GM12878 (cell line): ENCODE measurements around the gene PTPRM. TPM values are rescaled to one million over a fixed set of nuclear protein-coding genes. Genes with fewer than 3 reads are reported as not detected.

Source experiments
- ATAC-seq: fragments of 200-7000 bp; cut with Tn5 transposase; 3 replicates; pipeline ENCODE4 v1.9.1; 2020; ENCODE audit warnings: mild to moderate bottlenecking, moderate library complexity
- BruUV-seq: library from RNA; stranded (reverse); fragments of 400-500 nt; replicated peaks from 2 replicates; lab custom pipeline; 2021; lab: Mats Ljungman, UMichigan
- CTCF ChIA-PET: fragments of 300-600 bp; sonication (Branson Sonifier 250); formaldehyde crosslinking; extraction: SDS; loops from one replicate; lab custom pipeline; 2021; ENCODE audit warnings: inconsistent platforms; lab: Yijun Ruan, JAX
- POLR2A ChIA-PET: fragments of 350-600 bp; formaldehyde crosslinking; extraction: SDS; loops from one replicate; lab custom pipeline; 2021; ENCODE audit warnings: inconsistent platforms; lab: Charles Lee
- RAD21 ChIA-PET: fragments of 300-600 bp; sonication (Branson Sonifier 250); formaldehyde crosslinking; loops from one replicate; lab custom pipeline; 2023; ENCODE audit warnings: antibody characterized with exemption; ENCODE audit not compliant: unreplicated experiment; lab: Charles Lee
- SMC1A ChIA-PET: fragments of 300-600 bp; sonication (Branson Sonifier 250); formaldehyde crosslinking; loops from one replicate; lab custom pipeline; 2023; ENCODE audit not compliant: unreplicated experiment, uncharacterized antibody; lab: Charles Lee
- DNase-seq: peaks from one replicate; pipeline ENCODE4 v3.0.0-alpha.2; 2011; ENCODE audit warnings: low read depth, low spot score
- FAIRE-seq: peaks from 3 replicates; lab custom pipeline; 2011; peaks lifted over from hg19 to GRCh38; lab: Jason Lieb, UNC
- H2AFZ ChIP-seq: 2 replicates; pipeline ENCODE4 v1.6.0; 2011; ENCODE audit warnings: low read depth, low read length, control low read depth; ENCODE audit not compliant: control insufficient read depth
- H3K27ac ChIP-seq: 2 replicates; pipeline ENCODE4 v1.5.1; 2011; ENCODE audit warnings: control low read depth; ENCODE audit not compliant: control insufficient read depth, insufficient read depth
- H3K27me3 ChIP-seq, 2 experiments: replicated peaks in 1 of 2; 2 replicates each; pipeline versions ENCODE4 v1.6.0 to v1.6.1; 2011; ENCODE audit warnings: low read length in 1 of 2; ENCODE audit not compliant: control insufficient read depth in 2 of 2, insufficient read depth in 2 of 2
- H3K36me3 ChIP-seq, 2 experiments: 2 replicates each; pipeline ENCODE4 v1.5.1; 2011; ENCODE audit warnings: low read length in 1 of 2; ENCODE audit not compliant: control insufficient read depth in 2 of 2, insufficient read depth in 2 of 2
- H3K4me1 ChIP-seq: 2 replicates; pipeline ENCODE4 v1.6.1; 2011; ENCODE audit warnings: mild to moderate bottlenecking, low read length, moderate library complexity, mixed read lengths; ENCODE audit not compliant: control insufficient read depth, insufficient read depth
- H3K4me2 ChIP-seq: 2 replicates; pipeline ENCODE4 v1.6.0; 2011; ENCODE audit warnings: control low read depth; ENCODE audit not compliant: control insufficient read depth, insufficient read depth
- H3K4me3 ChIP-seq: fragments of 200-600 bp; sonication (generic); 2 replicates; pipeline ENCODE4 v1.5.1; 2016
- H3K79me2 ChIP-seq: 2 replicates; pipeline ENCODE4 v1.6.0; 2011; ENCODE audit warnings: low read length; ENCODE audit not compliant: control insufficient read depth, insufficient read depth
- H3K9ac ChIP-seq: 2 replicates; pipeline ENCODE4 v1.8.0; 2011; ENCODE audit warnings: low read length, control low read depth, mixed read lengths; ENCODE audit not compliant: control insufficient read depth, insufficient read depth
- H3K9me3 ChIP-seq: replicated peaks from 3 replicates; pipeline ENCODE4 v1.5.1; 2011; ENCODE audit warnings: mild to moderate bottlenecking, low read length; ENCODE audit not compliant: control insufficient read depth, insufficient read depth
- H4K20me1 ChIP-seq: 2 replicates; pipeline ENCODE4 v1.6.0; 2011; ENCODE audit not compliant: control insufficient read depth, insufficient read depth
- ASH2L ChIP-seq: fragments of 300-600, 200-600 bp; sonication (generic); IDR thresholded peaks from 2 replicates; pipeline ENCODE4 v1.6.1; 2017; ENCODE audit warnings: low read depth, mild to moderate bottlenecking, borderline replicate concordance
- CEBPZ ChIP-seq: fragments of 150-350 bp; IDR thresholded peaks from 2 replicates; pipeline ENCODE4 v1.6.1; 2016; ENCODE audit warnings: low read depth, low read length
- E4F1 ChIP-seq: fragments of 450-650 bp; IDR thresholded peaks from 2 replicates; pipeline ENCODE4 v1.6.1; 2018; ENCODE audit warnings: borderline replicate concordance, mild to moderate bottlenecking; ENCODE audit not compliant: partially characterized antibody
- NKRF ChIP-seq: fragments of 450-650 bp; conservative IDR thresholded peaks from 2 replicates; pipeline ENCODE4 v1.6.1; 2017; ENCODE audit warnings: mild to moderate bottlenecking, moderate library complexity
- POLR2A ChIP-seq: IDR thresholded peaks from 2 replicates; pipeline ENCODE4 v1.6.1; 2011; ENCODE audit warnings: low read depth, mild to moderate bottlenecking, low read length
- RAD21 ChIP-seq: IDR thresholded peaks from 2 replicates; pipeline ENCODE4 v1.6.1; 2011; ENCODE audit warnings: mild to moderate bottlenecking, low read depth, low read length, moderate library complexity; ENCODE audit not compliant: insufficient read depth
- ZNF622 ChIP-seq: fragments of 450-650 bp; IDR thresholded peaks from 2 replicates; pipeline ENCODE4 v1.6.1; 2017; ENCODE audit warnings: mild to moderate bottlenecking, inconsistent platforms
- WGBS: methylation state at CpG from one replicate; pipeline ENCODE4 v1.1.6; 2016; ENCODE audit warnings: low lambda C conversion rate; ENCODE audit not compliant: insufficient replicate concordance, insufficient coverage; ENCODE audit errors: missing lambda C conversion rate; 5-methylcytosine and 5-hydroxymethylcytosine counted together
- in situ Hi-C: fragments of 300-500 bp; cut with MboI; formaldehyde crosslinking; loops from 9 replicates; pipeline ENCODE4 v1.14.3; 2018; ENCODE audit warnings: mixed read lengths
- intact Hi-C: fragments of 100-400 bp; cut with micrococcal nuclease; formaldehyde crosslinking; loops from one replicate; pipeline ENCODE4 v1.14.2; 2022; ENCODE audit not compliant: unreplicated experiment
- polyA plus RNA-seq, 11 experiments: library from polyadenylated mRNA; depleted of rRNA in 4 of 11; unstranded in 6 of 11; stranded (reverse) in 5 of 11; fragments of >200 nt; fragmentation: Nextera tagmentation in 4 of 11; fragmentation: Illumina TruSeq in 1 of 11; extraction: Ambion mirVana in 4 of 11; extraction: Trizol in 1 of 11; gene quantifications; 1 replicate in 1 of 11; 2 replicates in 10 of 11; pipeline versions ENCODE4 v1.2.1 to v1.2.3, GENCODE V29; 2011 to 2016; ENCODE audit warnings: inconsistent platforms in 2 of 11, missing spikeins in 2 of 11, low read depth in 1 of 11
- total RNA-seq, 4 experiments: library from RNA; depleted of rRNA in 3 of 4; stranded (reverse); fragments of >200 nt in 3 of 4; fragmentation: Illumina TruSeq in 1 of 4; extraction: Trizol in 1 of 4; gene quantifications; 2 replicates each; pipeline versions ENCODE4 v1.2.1 to v1.2.3, GENCODE V29; 2013 to 2021

The PTPRM gene
- total and polyA plus RNA-seq, 10 of the 15 experiments (the other 5 are each of a cell fraction or from before 2014, with no cell fraction given): 0.07 to 22.6 (median 0.60) TPM

DNA sequence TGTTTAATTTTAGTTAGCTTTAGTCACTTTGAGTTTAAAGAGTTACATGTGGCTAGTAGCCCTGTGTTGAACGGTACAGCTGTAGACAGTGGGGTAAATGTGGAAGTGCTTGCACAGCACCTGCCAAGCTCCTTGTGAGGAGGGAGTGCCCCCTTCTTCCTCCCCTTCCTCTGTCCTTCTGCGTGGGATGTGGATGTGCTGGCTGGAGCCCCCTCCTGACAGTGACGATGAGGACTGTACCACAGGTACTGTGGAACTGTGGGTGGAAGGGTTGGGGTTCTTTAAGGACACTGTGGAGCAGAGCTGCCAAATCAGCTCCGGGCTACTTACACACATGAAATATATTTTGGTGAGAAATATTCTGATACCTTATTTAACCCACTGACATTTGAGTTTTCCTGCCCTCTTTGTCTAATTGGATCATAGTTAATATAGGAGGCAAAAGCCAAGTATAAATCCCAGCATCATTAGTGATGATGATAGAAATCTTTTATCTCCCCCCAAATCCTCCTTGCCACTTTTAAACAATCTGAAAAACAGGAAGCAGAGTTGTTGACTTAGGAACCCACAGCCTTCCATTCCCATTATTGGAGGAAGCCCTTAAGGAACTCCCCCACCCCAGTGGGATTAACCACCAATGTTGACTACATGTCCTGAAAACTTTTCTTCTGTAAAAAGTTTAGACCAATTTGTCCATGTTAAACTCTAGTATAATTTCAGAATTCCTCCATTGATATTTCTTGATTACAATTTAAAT, 181.3 kb downstream of the PTPRM start:
- Histone ChIP-seq H3K4me2 (no peak overlapping the region), H3K9me3 (no peaks in the 10 kb centered on the region), H3K4me1 (no peaks in the 10 kb centered on the region), H3K36me3 (no peaks in the 10 kb centered on the region), H2AFZ (no peak overlapping the region), H3K9ac (no peak overlapping the region), H3K79me2 (no peaks in the 10 kb centered on the region), H4K20me1 (no peaks in the 10 kb centered on the region), H3K27ac (no peak overlapping the region), H3K4me3 (no peak overlapping the region), H3K27me3 (no peaks in the 10 kb centered on the region)
- ChIA-PET CTCF (no interaction called here), POLR2A (interaction anchor here (0.5 kb wide), 1 partner anchor 48 kb away, joined by 4 read pairs; no protein-coding TSS in a partner anchor), SMC1A (no interaction called here), RAD21 (no interaction called here)
- TF ChIP-seq ASH2L (no peak), CEBPZ (no peak), E4F1 (no peak), POLR2A (no peak), ZNF622 (no peak), NKRF (no peak), RAD21 (no peak)
- no TSS peak for BruUV-seq
- in situ Hi-C loops: no loop called here
- DNase-seq (no peak), ATAC-seq (no peak), FAIRE-seq (no peak)
- 2% methylated on average over 4 of the region's 4 CpGs for WGBS
- intact Hi-C loops: no loop called here
